Trophoblast cell (in vitro differentiated cells and primary cell): Measurements from ENCODE around the gene CDK15.

Experiments
- DNase-seq, 2 donors: peaks; one replicate each; pipeline ENCODE4 v3.0.0-alpha.2; 2016
- H2AFZ ChIP-seq: 2 replicates; pipeline ENCODE4 v1.6.1; 2013; ENCODE audit warnings: low read length, moderate library complexity, mild to moderate bottlenecking; ENCODE audit not compliant: insufficient read depth, poor library complexity
- H2AK5ac ChIP-seq: 2 replicates; pipeline ENCODE4 v1.6.1; 2013; ENCODE audit warnings: mild to moderate bottlenecking, low read length
- H2BK120ac ChIP-seq: 2 replicates; pipeline ENCODE4 v1.6.1; 2013; ENCODE audit warnings: low read length, mild to moderate bottlenecking, moderate library complexity; ENCODE audit not compliant: insufficient read depth, poor library complexity
- H2BK12ac ChIP-seq: 2 replicates; pipeline ENCODE4 v1.6.1; 2013; ENCODE audit warnings: mild to moderate bottlenecking, low read length, moderate library complexity
- H2BK5ac ChIP-seq: 2 replicates; pipeline ENCODE4 v1.6.1; 2013; ENCODE audit warnings: low read length, low read depth, moderate library complexity, mild to moderate bottlenecking; ENCODE audit not compliant: poor library complexity
- H3K14ac ChIP-seq: 2 replicates; pipeline ENCODE4 v1.6.1; 2013; ENCODE audit warnings: mild to moderate bottlenecking, low read length
- H3K18ac ChIP-seq: 2 replicates; pipeline ENCODE4 v1.6.1; 2013; ENCODE audit warnings: mild to moderate bottlenecking, low read length
- H3K23ac ChIP-seq: 2 replicates; pipeline ENCODE4 v1.6.1; 2013; ENCODE audit warnings: low read length
- H3K27ac ChIP-seq: 2 replicates; pipeline ENCODE4 v1.5.1; 2013; ENCODE audit warnings: low read depth, mild to moderate bottlenecking, inconsistent platforms, low read length, moderate library complexity
- H3K27me3 ChIP-seq: 2 replicates; pipeline ENCODE4 v1.6.1; 2013; ENCODE audit warnings: inconsistent platforms, mild to moderate bottlenecking, low read length, moderate library complexity; ENCODE audit not compliant: insufficient read depth
- H3K36me3 ChIP-seq, 2 experiments: 1 replicate in 1 of 2; 2 replicates in 1 of 2; pipeline ENCODE4 v1.6.1; 2013; ENCODE audit warnings: low read length in 2 of 2, mild to moderate bottlenecking in 2 of 2, moderate library complexity in 1 of 2; ENCODE audit not compliant: insufficient read depth in 2 of 2, control insufficient read depth in 1 of 2
- H3K4ac ChIP-seq: 2 replicates; pipeline ENCODE4 v1.6.1; 2013; ENCODE audit warnings: low read depth, mild to moderate bottlenecking, low read length, moderate library complexity
- H3K4me1 ChIP-seq, 2 experiments: 1 replicate in 1 of 2; 2 replicates in 1 of 2; pipeline ENCODE4 v1.6.1; 2013; ENCODE audit warnings: low read length in 2 of 2, mild to moderate bottlenecking in 2 of 2, moderate library complexity in 1 of 2; ENCODE audit not compliant: insufficient read depth in 2 of 2, control insufficient read depth in 1 of 2
- H3K4me2 ChIP-seq: 2 replicates; pipeline ENCODE4 v1.6.1; 2013; ENCODE audit warnings: inconsistent platforms, mild to moderate bottlenecking, low read length, moderate library complexity
- H3K4me3 ChIP-seq: 2 replicates; pipeline ENCODE4 v1.5.1; 2013; ENCODE audit warnings: mild to moderate bottlenecking, low read depth, low read length, inconsistent platforms
- H3K79me1 ChIP-seq: one replicate; pipeline ENCODE4 v1.6.1; 2013; ENCODE audit warnings: low read length
- H3K79me2 ChIP-seq: 2 replicates; pipeline ENCODE4 v1.6.1; 2013; ENCODE audit warnings: low read length, mild to moderate bottlenecking; ENCODE audit not compliant: control insufficient read depth, insufficient read depth, poor library complexity
- H3K9ac ChIP-seq: 2 replicates; pipeline ENCODE4 v1.6.1; 2013; ENCODE audit warnings: mild to moderate bottlenecking, low read length
- H3K9me3 ChIP-seq: 2 replicates; pipeline ENCODE4 v1.6.1; 2013; ENCODE audit warnings: low read depth, mild to moderate bottlenecking, control low read depth, inconsistent platforms, low read length; ENCODE audit not compliant: insufficient read depth
- H4K12ac ChIP-seq: 2 replicates; pipeline ENCODE4 v1.6.1; 2013; ENCODE audit warnings: low read depth, mild to moderate bottlenecking, low read length, moderate library complexity
- H4K8ac ChIP-seq: 2 replicates; pipeline ENCODE4 v1.6.1; 2013; ENCODE audit warnings: low read depth, mild to moderate bottlenecking, low read length, moderate library complexity
- H4K91ac ChIP-seq: one replicate; pipeline ENCODE4 v1.6.1; 2013; ENCODE audit warnings: low read depth, mild to moderate bottlenecking, low read length, moderate library complexity
- WGBS: extraction: QIAGEN DNeasy Blood & Tissue Kit; methylation state at CpG from one replicate; pipeline ENCODE4 v1.1.7; 2013; ENCODE audit warnings: missing lambda C conversion rate; ENCODE audit not compliant: insufficient read length, insufficient coverage; ENCODE audit errors: extremely low coverage; 5-methylcytosine and 5-hydroxymethylcytosine counted together

CDK15 gene

GRCh38 chr2:201781557-201782051 lies 24.7 kb upstream of the CDK15 start:
- H3K27me3 ChIP-seq = no peaks in the 10 kb centered on the region
- H3K4ac ChIP-seq = no peak overlapping the region
- no peak overlapping the region for H3K23ac ChIP-seq
- H2BK5ac ChIP-seq = no peak overlapping the region
- H3K4me2 ChIP-seq = peak overlapping the region; percentile 90
- peaks cover 5% of the 10 kb centered on the region for H3K79me2 ChIP-seq
- H3K36me3 ChIP-seq = no peaks in the 10 kb centered on the region
- no peak overlapping the region for H2BK12ac ChIP-seq
- H3K9ac ChIP-seq = peak overlapping the region; percentile 11
- no CpG with 5 or more reads among the region's 15 CpGs for WGBS
- no peaks in the 10 kb centered on the region for H3K9me3 ChIP-seq
- H3K4me1 ChIP-seq = peaks cover 0 to 4% of the 10 kb centered on the region in 2 experiments
- H3K14ac ChIP-seq = no peak overlapping the region
- H2AFZ ChIP-seq = peak overlapping the region; percentile 75
- peak overlapping the region; percentile 87 for H3K4me3 ChIP-seq
- peak overlapping the region; percentile 21 for H4K91ac ChIP-seq
- no peak overlapping the region for H3K18ac ChIP-seq
- H4K8ac ChIP-seq = peak overlapping the region; percentile 95
- H2AK5ac ChIP-seq = no peak overlapping the region
- peaks cover 7% of the 10 kb centered on the region for H3K79me1 ChIP-seq
- no peak overlapping the region for H2BK120ac ChIP-seq
- DNase-seq = peak in 1 of 2 donors; percentile 22
- no peak overlapping the region for H3K27ac ChIP-seq
- H4K12ac ChIP-seq = peak overlapping the region; percentile 4

GRCh38 chr2:201784563-201784962 lies 21.8 kb upstream of the CDK15 start:
- Histone ChIP-seq H2AFZ (no peak overlapping the region), H3K9me3 (no peaks in the 10 kb centered on the region), H2BK12ac (no peak overlapping the region), H4K91ac (no peak overlapping the region), H3K79me1 (peaks cover 7% of the 10 kb centered on the region), H3K14ac (no peak overlapping the region), H4K8ac (no peak overlapping the region), H4K12ac (no peak overlapping the region), H3K36me3 (no peaks in the 10 kb centered on the region), H2BK5ac (no peak overlapping the region), H3K27ac (no peak overlapping the region), H2AK5ac (no peak overlapping the region), H3K4me2 (no peak overlapping the region), H3K79me2 (peaks cover 5% of the 10 kb centered on the region), H3K27me3 (no peaks in the 10 kb centered on the region), H3K18ac (no peak overlapping the region), H3K4me3 (no peak overlapping the region), H2BK120ac (no peak overlapping the region), H3K4me1 (peaks cover 0 to 11% of the 10 kb centered on the region in 2 experiments), H3K4ac (no peak overlapping the region), H3K9ac (no peak overlapping the region), H3K23ac (no peak overlapping the region)
- DNase-seq = no peak
- no CpG with 5 or more reads among the region's 1 CpG for WGBS

DNA sequence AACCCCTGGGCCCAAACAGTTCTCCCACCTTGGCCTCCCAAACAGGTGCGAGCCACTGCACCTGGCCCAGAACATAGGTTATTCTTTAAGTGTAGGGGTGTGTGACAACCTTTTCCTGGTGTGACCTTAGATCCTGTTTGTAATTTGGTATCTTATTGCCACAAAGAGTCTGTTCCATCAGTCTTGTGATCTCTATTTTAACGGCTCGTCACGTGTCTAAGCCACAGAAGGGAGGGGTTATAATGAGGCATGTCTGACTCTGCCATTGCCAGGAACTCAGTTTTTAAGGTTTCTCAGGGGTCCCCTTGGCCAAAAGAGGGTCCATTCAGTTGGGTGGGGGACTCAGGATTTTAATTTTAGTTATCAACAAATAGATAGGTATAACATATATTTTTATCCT lies 21.2 kb upstream of the CDK15 start:
- H4K91ac ChIP-seq = no peak overlapping the region
- H2BK12ac ChIP-seq = no peak overlapping the region
- H3K27ac ChIP-seq = no peak overlapping the region
- no CpG with 5 or more reads among the region's 4 CpGs for WGBS
- H2AK5ac ChIP-seq = no peak overlapping the region
- H3K4me1 ChIP-seq = peaks cover 0 to 11% of the 10 kb centered on the region in 2 experiments
- H3K79me1 ChIP-seq = peaks cover 7% of the 10 kb centered on the region
- H3K36me3 ChIP-seq = no peaks in the 10 kb centered on the region
- H3K18ac ChIP-seq = no peak overlapping the region
- no peak overlapping the region for H2AFZ ChIP-seq
- no peaks in the 10 kb centered on the region for H3K27me3 ChIP-seq
- H2BK120ac ChIP-seq = no peak overlapping the region
- peaks cover 5% of the 10 kb centered on the region for H3K79me2 ChIP-seq
- no peak overlapping the region for H3K4me2 ChIP-seq
- H4K12ac ChIP-seq = no peak overlapping the region
- no peak overlapping the region for H3K9ac ChIP-seq
- no peak overlapping the region for H3K4ac ChIP-seq
- H4K8ac ChIP-seq = no peak overlapping the region
- H3K9me3 ChIP-seq = no peaks in the 10 kb centered on the region
- H3K4me3 ChIP-seq = no peak overlapping the region
- DNase-seq = no peak
- H2BK5ac ChIP-seq = no peak overlapping the region
- no peak overlapping the region for H3K23ac ChIP-seq
- no peak overlapping the region for H3K14ac ChIP-seq

DNA sequence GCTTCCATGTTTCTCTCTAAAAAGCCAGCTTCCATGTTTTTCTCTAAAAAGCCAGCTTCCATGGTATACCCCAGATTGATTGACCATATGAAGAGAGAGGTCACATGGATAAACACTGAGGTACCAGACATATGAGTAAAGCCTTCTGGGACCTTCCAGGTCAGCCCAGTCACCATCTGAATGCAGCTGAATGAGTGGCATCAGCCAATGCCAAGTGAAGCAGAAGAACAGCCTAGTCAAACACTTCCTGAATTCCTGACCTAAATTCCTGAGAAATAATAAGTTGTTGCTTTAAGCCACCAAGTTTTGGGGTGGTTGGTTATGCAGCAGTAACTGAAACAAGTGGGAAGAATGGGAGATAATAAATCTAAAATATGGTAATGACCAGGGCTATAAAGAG lies 19.9 kb upstream of the CDK15 start:
- Histone ChIP-seq H2AK5ac (no peak overlapping the region), H3K27me3 (no peaks in the 10 kb centered on the region), H3K9ac (no peak overlapping the region), H4K91ac (no peak overlapping the region), H3K14ac (no peak overlapping the region), H4K8ac (no peak overlapping the region), H3K9me3 (no peaks in the 10 kb centered on the region), H2BK12ac (no peak overlapping the region), H3K4ac (no peak overlapping the region), H3K4me2 (no peak overlapping the region), H3K4me1 (peaks cover 0 to 10% of the 10 kb centered on the region in 2 experiments), H3K27ac (no peak overlapping the region), H3K79me2 (no peaks in the 10 kb centered on the region), H4K12ac (no peak overlapping the region), H2BK5ac (no peak overlapping the region), H3K4me3 (no peak overlapping the region), H2AFZ (no peak overlapping the region), H3K23ac (no peak overlapping the region), H3K18ac (no peak overlapping the region), H2BK120ac (no peak overlapping the region), H3K79me1 (no peaks in the 10 kb centered on the region), H3K36me3 (no peaks in the 10 kb centered on the region)
- no peak for DNase-seq
